Neural cell (in vitro differentiated cells): ENCODE data around the gene PRAMEF33.
"Not testable (repeated sequence)": the region's sequence is repeated elsewhere in the genome, so short reads cannot be mapped to it uniquely, and the experiment has no call there.

Source experiments
- CTCF ChIP-seq: fragments of 450-650 bp; IDR thresholded peaks from 2 replicates; pipeline ENCODE4 v1.5.1; 2014; ENCODE audit warnings: antibody characterized with exemption, mild to moderate bottlenecking, moderate library complexity; ENCODE audit not compliant: poor library complexity, severe bottlenecking
- POLR2AphosphoS5 ChIP-seq: IDR thresholded peaks from 2 replicates; pipeline ENCODE4 v1.6.1; 2012
- REST ChIP-seq: IDR thresholded peaks from 2 replicates; pipeline ENCODE4 v1.6.1; 2012; ENCODE audit warnings: borderline replicate concordance
- TAF1 ChIP-seq: IDR thresholded peaks from 2 replicates; pipeline ENCODE4 v1.6.1; 2012; ENCODE audit warnings: low read depth

GRCh38 chr1:13303239-13303638, at the start of gene PRAMEF33:
- not testable (repeated sequence) for TF ChIP-seq CTCF, TAF1, REST, POLR2AphosphoS5
